Measurements from ENCODE around the gene NATD1. TPM values are rescaled to one million over a fixed set of nuclear protein-coding genes. Genes with fewer than 3 reads are reported as not detected.

The NATD1 gene
- total and polyA plus RNA-seq, 2 of the 8 experiments (the other 6 are each of a cell fraction or from before 2014, with no cell fraction given) = 5.4 to 8.4 TPM

DNA sequence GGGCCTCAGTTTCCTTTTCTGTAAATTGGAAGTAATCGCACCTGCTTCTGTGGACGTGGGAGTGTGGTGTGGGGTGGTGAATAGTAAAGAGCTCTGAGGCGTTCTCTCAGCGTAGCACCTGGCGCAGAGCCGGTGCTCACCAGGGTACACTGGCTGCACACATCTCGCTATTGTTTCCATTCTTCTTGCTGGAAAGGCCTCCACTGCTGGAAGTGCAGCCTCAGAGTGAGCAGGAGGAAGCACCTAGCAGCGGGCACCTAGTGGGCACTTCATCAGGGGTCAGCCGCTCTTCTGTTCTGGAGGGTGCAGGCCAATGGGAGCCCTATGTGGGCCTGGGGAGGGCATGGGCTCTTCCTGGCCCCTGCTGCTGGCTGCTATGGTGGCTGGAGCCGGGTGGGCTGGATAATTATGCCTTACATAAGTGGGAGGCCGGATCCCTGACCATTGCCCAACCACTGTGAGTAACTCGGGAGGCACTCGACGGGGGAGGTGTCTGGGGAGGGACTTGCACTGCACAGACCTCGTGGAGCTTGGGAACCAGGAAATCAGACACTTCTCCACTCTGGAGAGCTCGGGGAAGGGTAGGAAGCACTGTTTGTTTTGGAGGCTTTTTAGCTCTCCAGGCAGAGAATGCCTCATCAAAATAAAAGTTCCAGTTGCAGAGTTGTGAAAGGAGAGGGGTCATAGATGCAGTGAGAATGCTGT is 33.0 kb upstream of the NATD1 start:
- CTCF ChIA-PET (ENCODE audit: partially characterized antibody) = interaction anchor here (1.0 to 4.3 kb wide), 10 partner anchors 9 to 226 kb away, joined by 3 to 17 read pairs (median 4); partner anchors contain the start of gene KCNJ12
- Histone ChIP-seq H4K5ac (ENCODE audit: insufficient read length, low read depth, low read length) (no peak overlapping the region), H3K4ac (replicated peaks; ENCODE audit: insufficient read length, low read depth, low read length) (no peak overlapping the region), H3K79me1 (ENCODE audit: low read depth, low read length) (peaks cover 18% of the 10 kb centered on the region), H2BK5ac (ENCODE audit: low read depth, low read length) (no peak overlapping the region), H3K27ac (ENCODE audit: low read depth, low read length) (no peak overlapping the region), H3K14ac (ENCODE audit: insufficient read length) (no peak overlapping the region), H3K23ac (ENCODE audit: insufficient read length) (no peak overlapping the region), H3K36me3 (ENCODE audit: control insufficient read depth in 2 of 4, insufficient read depth in 4 of 4, low read length in 3 of 4) (no peaks in the 10 kb centered on the region), H2BK15ac (ENCODE audit: low read length) (no peak overlapping the region), H3K79me2 (ENCODE audit: control insufficient read depth in 1 of 2, insufficient read depth in 2 of 2, low read length in 2 of 2) (peaks cover 0 to 33% of the 10 kb centered on the region in 2 experiments; a peak in 2 of 4 replicates), H3K18ac (ENCODE audit: extremely low read depth, low read length) (no peak overlapping the region), H2AFZ (ENCODE audit: low read length) (no peak overlapping the region), H4K91ac (replicated peaks; ENCODE audit: insufficient read length, low read length) (no peak overlapping the region), H3K4me3 (ENCODE audit: extremely low read depth in 1 of 4, insufficient read depth in 2 of 4, low read depth in 3 of 4, low read length in 4 of 4) (peak overlapping the region in 1 of 4 experiments; percentile 81; a peak in 4 of 8 replicates), H3K9me3 (ENCODE audit: insufficient read depth in 2 of 2, low read depth in 1 of 2, low read length in 1 of 2) (peaks cover under 1% of the 10 kb centered on the region in 2 experiments; a peak in 2 of 4 replicates), H4K20me1 (replicated peaks in 1 of 2; ENCODE audit: control insufficient read depth in 1 of 2, insufficient read depth in 2 of 2, low read length in 2 of 2) (peaks cover 4 to 5% of the 10 kb centered on the region in 2 experiments), H4K8ac (ENCODE audit: extremely low read depth, insufficient read depth, low read length) (no peak overlapping the region; the same call in 1 of the 2 replicates), H2AK5ac (ENCODE audit: low read depth, low read length) (no peak overlapping the region), H2BK120ac (replicated peaks; ENCODE audit: low read depth, low read length) (no peak overlapping the region), H3K4me1 (replicated peaks in 1 of 4; ENCODE audit: control insufficient read depth in 3 of 4, insufficient read depth in 4 of 4, low read length in 3 of 4) (peaks cover 0 to 19% (median 9%) of the 10 kb centered on the region in 4 experiments; a peak in 6 of 7 replicates), H3K23me2 (ENCODE audit: low read depth, low read length) (peaks cover 8% of the 10 kb centered on the region; the same call in 1 of the 2 replicates), H3K27me3 (replicated peaks in 1 of 4; ENCODE audit: control insufficient read depth in 3 of 4, extremely low read depth in 1 of 4, insufficient read depth in 3 of 4, low read length in 3 of 4) (peaks cover 9 to 25% (median 18%) of the 10 kb centered on the region in 4 experiments), H3K56ac (replicated peaks; ENCODE audit: insufficient read length, low read depth, low read length) (no peak overlapping the region), H3K9ac (replicated peaks in 1 of 4; ENCODE audit: extremely low read depth in 1 of 4, low read depth in 3 of 4, low read length in 3 of 4) (no peak overlapping the region), H2BK20ac (ENCODE audit: low read length) (no peak overlapping the region), H2BK12ac (ENCODE audit: low read depth, low read length) (no peak overlapping the region), H3K4me2 (ENCODE audit: insufficient read depth in 1 of 2, low read depth in 2 of 2, low read length in 2 of 2) (peak overlapping the region; percentile 83 to 91)
- FAIRE-seq (no peak), DNase-seq (ENCODE audit: low read depth in 1 of 2, low spot score in 2 of 2) (no peak)
- POLR2A ChIA-PET (ENCODE audit: partially characterized antibody) = interaction anchor here (0.6 to 2.1 kb wide), 5 partner anchors 10 to 253 kb away, joined by 3 to 6 read pairs (median 3); no protein-coding TSS in a partner anchor
- TF ChIP-seq BRCA1 (IDR thresholded peaks at IDR 0.05; ENCODE audit: low read depth, low read length) = no peak
- no peak for TF ChIP-seq BACH1 (IDR thresholded peaks at IDR 0.05; ENCODE audit: low read length)
- TF ChIP-seq POU5F1 (IDR thresholded peaks at IDR 0.05; ENCODE audit: low read depth, low read length) = no peak
- no peak for TF ChIP-seq CHD1 (IDR thresholded peaks at IDR 0.05; ENCODE audit: low read depth, low read length)
- 85% methylated on average over 16 of the region's 16 CpGs; no CpG with 5 or more reads in 1 of the 2 experiments for WGBS, 2 experiments (ENCODE audit: extremely low coverage in 1 of 2, insufficient coverage in 1 of 2, insufficient read length in 1 of 2, insufficient replicate concordance in 2 of 2, low coverage in 1 of 2, low lambda C conversion rate in 2 of 2, missing lambda C conversion rate in 1 of 2)
